Hepatocyte (in vitro differentiated cells): ENCODE data around the gene HDDC3.

Experiments
- CTCF ChIP-seq: fragments of 200-600 bp; sonication (generic); IDR thresholded peaks from 2 replicates; pipeline ENCODE4 v1.5.1; 2016; ENCODE audit warnings: antibody characterized with exemption, mild to moderate bottlenecking; ENCODE audit not compliant: poor library complexity
- EZH2 ChIP-seq: fragments of 200-600 bp; sonication (generic); IDR thresholded peaks from 2 replicates; pipeline ENCODE4 v1.6.1; 2016; ENCODE audit warnings: antibody characterized with exemption, mild to moderate bottlenecking, borderline replicate concordance
- EZH2phosphoT487 ChIP-seq: fragments of 200-600 bp; sonication (generic); IDR thresholded peaks from one replicate; pipeline ENCODE4 v1.6.1; 2018; ENCODE audit warnings: antibody characterized with exemption, mild to moderate bottlenecking, low read depth, moderate library complexity; ENCODE audit not compliant: unreplicated experiment, severe bottlenecking

GRCh38 chr15:90904746-90905145 is 27.6 kb downstream of the HDDC3 start:
- TF ChIP-seq CTCF (no peak), EZH2 (no peak), EZH2phosphoT487 (no peak)
